GM12874 (cell line): Measurements from ENCODE around the gene SPIRE2.

Source experiments
- CTCF ChIP-seq: IDR thresholded peaks from 2 replicates; pipeline ENCODE4 v1.5.1; 2011; ENCODE audit warnings: low read depth, mild to moderate bottlenecking, control low read depth, low read length, moderate library complexity; ENCODE audit not compliant: insufficient read depth

The SPIRE2 gene

GRCh38 chr16:89845417-89845816, 17.1 kb downstream of the SPIRE2 start:
- 0 out of 2 replicates have a peak, but pooled peaks have one; percentile 7 for TF ChIP-seq CTCF

- TF ChIP-seq CTCF: no peak
Measured at GRCh38 chr16:89847051-89847939, 19.0 kb downstream of the SPIRE2 start.

- TF ChIP-seq CTCF: no peak
Measured at GRCh38 chr16:89847940-89848297, 19.6 kb downstream of the SPIRE2 start.

GRCh38 chr16:89848974-89849373, 20.7 kb downstream of the SPIRE2 start:
- TF ChIP-seq CTCF: no peak

- TF ChIP-seq CTCF: no peak
Measured at GRCh38 chr16:89853306-89853993, 25.2 kb downstream of the SPIRE2 start.

- TF ChIP-seq CTCF: no peak
Measured at GRCh38 chr16:89855301-89855945, 27.1 kb downstream of the SPIRE2 start.

GRCh38 chr16:89855986-89856385, 27.7 kb downstream of the SPIRE2 start:
- TF ChIP-seq CTCF: no peak
